GM21526 (cell line): ENCODE data around the gene ABTB2.

Experiments used
- ATAC-seq: cut with Tn5 transposase; IDR thresholded peaks from one replicate; pipeline ENCODE4 v1.9.1; 2021; ENCODE audit warnings: moderate library complexity; ENCODE audit not compliant: unreplicated experiment, low FRiP score

ABTB2 gene

DNA sequence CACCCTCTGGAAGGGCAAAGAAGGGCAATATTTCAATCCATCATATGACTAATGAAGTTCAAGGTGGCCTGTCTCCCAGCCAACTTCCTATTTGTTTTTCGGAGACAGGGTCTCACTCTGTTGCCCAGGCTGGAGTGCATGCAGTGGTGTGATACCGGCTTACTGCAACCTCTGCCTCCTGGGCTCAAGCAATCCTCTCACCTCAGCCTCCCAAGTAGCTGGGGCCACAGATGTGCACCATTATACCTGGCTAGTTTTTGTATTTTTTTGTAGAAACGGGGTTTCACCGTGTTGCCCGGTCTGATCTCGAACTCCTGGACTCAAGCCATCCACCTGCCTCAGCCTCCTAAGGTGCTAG is 13.4 kb downstream of the ABTB2 start:
- no peak for ATAC-seq

GRCh38 chr11:34343686-34344085 is 14.1 kb downstream of the ABTB2 start:
- no peak for ATAC-seq

- ATAC-seq, result no peak
Measured at GRCh38 chr11:34343153-34343552, 14.7 kb downstream of the ABTB2 start.

- ATAC-seq, result no peak
Measured at GRCh38 chr11:34341931-34342533, 15.8 kb downstream of the ABTB2 start.

- no peak for ATAC-seq
Measured at GRCh38 chr11:34341096-34341495, 16.7 kb downstream of the ABTB2 start.

DNA sequence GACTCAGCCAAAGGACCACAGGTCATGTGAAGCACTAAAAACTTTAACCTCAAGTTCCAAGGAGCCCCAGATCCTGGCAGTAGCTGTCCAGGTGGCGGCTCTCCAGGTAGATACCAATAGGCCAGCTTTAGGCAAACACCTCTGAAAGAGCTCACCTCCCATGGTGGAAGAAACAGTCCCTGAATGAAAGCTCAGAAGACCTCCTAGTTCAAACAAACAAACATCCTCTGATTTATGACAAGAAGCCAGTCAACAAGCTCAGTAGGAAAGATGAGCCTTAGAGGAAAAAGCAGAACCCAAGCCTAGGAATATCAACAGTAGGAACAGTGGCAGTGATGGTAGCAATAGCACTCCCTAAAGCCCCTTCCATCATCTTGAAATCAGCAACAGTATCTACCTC is 17.2 kb downstream of the ABTB2 start:
- no peak for ATAC-seq

DNA sequence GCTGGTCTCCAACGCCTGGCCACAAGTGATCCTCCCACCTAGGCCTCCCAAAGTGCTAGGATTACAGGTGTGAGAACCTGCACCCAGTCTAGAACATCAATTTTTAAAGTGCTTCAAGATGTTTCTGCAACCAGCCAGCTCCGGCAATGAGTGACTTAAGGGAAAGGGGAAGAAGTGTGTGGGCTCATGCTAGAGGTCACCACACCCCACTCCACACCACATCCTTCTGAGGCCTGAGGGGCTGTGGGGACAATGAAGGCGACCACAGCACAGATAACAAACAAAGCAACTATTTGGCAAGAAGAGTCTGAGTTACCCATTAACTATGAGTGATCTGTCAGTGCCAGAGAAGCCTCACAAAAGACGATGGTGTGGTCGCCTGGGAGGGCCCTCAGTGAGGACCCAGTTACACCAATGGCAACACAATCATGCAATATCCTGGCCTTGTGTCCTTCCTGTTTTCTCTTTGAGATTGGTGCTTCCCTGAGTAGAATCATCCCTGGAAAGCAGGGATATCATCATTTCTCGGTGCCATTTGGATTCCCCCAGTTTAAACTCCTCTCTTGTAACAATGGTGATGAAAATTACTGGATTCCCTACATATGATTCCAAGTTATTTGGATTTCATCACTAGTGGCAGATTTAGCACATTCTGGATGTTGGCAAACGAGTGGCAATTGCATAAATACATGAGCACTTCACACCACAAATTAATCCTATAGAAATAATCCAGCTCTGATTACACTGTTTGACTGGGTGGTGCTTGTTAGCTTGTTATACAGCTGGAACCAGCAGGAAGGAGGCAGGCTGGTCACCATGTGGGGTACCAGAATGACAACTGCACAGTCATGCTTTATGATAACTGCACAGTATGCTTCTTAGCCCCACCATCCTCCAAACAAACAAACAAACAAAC is 18.4 kb downstream of the ABTB2 start:
- ATAC-seq, result no peak

- ATAC-seq, result no peak
Measured at GRCh38 chr11:34337016-34337415, 20.8 kb downstream of the ABTB2 start.

GRCh38 chr11:34335801-34336200 is 22.0 kb downstream of the ABTB2 start:
- no peak for ATAC-seq

DNA sequence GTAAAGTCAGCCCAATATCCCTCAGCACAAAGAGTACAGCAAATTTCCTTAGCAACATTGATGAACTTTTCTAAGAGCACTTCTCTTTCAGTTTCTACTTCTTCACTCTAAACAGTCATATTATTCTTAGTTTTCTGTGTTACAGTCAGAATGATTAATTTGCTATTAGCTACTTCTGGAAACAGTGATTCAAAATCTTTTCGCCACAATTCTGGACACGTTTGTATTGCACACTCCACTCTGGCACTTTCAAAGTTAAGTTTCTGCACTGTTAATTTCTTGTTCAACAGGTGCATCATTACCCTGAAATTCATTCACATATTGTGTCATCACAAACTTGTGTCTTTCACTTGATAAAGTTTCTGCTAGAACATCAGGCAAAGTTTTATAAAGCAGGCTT is 22.5 kb downstream of the ABTB2 start:
- no peak for ATAC-seq

DNA sequence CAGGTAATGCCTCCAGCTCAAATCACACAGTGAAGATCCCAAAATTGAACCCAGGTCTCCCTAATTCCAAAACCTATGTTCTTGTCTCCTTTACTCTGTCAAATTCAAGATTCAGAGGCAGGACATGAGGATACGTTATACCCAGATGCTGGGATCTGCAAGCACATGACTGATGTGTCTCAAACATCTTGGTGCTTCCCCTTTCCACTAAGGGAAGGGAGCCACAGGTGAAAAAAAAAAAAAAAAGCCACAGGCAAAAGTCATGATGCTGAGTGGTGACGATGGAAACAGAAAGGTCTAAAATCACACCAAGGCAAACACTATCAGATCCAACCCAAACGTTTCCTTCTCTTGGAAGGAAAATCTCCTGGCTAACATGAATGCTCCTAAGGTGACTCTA is 24.0 kb downstream of the ABTB2 start:
- no peak for ATAC-seq

- ATAC-seq, result no peak
Measured at GRCh38 chr11:34332524-34332923, 25.3 kb downstream of the ABTB2 start.

DNA sequence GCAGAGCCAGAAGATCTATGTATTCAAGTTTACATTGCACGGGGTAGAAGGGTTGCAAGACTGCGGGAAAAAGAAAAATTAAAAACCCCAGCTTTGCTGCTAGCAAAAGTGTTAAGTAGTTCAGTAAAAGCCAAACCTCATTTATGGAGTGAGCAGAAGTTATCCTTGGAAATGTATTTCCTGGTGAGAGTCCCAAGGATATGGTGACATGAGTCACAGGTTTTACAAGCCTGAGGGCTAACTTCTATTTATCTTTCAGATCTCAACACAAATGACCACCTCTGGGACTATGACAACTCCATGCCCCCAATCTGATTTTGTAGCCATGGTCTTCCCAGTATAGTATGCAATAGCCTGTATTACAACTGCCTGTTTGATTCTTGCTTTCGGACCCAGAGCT is 26.1 kb downstream of the ABTB2 start:
- no peak for ATAC-seq

DNA sequence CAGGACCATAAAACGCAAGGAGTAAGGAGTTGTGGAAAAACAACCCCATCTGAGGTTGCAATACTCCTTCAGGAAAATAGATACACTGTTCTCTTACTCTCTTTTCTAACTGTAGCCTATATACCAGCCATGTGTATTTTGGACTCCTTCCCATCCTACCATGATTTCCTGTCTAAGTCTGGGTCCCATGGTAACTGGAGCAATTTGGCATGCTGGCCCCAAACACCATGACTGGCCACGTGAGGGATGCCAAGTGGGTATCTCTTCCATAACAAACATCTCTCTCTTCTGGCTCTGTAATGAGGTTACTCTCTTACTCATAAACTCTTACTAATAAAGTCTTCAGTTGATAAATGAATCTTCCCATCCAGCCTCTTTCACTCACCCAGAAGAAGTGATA is 26.5 kb downstream of the ABTB2 start:
- no peak for ATAC-seq

GRCh38 chr11:34330653-34331052 is 27.2 kb downstream of the ABTB2 start:
- no peak for ATAC-seq

- ATAC-seq, result no peak
Measured at GRCh38 chr11:34329876-34330275, 27.9 kb downstream of the ABTB2 start.

DNA sequence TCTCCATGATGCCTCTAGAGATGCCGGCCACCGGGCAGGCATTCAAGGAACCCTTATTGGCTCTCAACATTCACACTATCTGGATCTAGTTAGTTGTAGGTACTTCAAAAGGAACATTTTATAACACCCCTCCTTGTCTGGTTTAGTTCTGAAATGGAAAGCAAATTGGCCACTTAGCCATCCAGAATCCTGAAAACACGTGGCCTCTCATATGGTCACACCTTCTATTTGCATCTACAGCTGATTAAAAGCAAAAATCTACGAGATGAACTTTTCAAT is 29.2 kb downstream of the ABTB2 start:
- ATAC-seq, result no peak

GRCh38 chr11:34327804-34328631 is 29.8 kb downstream of the ABTB2 start:
- no peak for ATAC-seq

DNA sequence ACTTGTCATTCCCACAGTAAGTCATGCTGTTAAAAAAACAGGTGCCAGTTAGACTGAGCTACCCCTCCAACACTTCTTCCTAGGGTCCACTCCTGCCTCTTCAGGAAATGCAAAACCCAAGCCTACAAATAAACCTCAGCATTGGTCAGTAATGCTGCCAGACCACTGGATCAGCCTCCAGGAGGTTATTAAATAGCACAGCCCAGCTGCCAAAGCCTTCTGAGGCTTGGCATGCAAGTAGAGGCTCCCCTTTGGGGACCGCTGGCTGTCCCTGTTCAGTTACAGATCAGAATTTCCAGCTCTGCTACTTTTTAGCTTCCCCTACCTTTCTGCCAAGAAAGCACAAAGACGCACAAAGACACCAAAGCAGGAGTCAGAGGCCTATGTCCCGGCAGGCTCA is 33.3 kb downstream of the ABTB2 start:
- no peak for ATAC-seq

DNA sequence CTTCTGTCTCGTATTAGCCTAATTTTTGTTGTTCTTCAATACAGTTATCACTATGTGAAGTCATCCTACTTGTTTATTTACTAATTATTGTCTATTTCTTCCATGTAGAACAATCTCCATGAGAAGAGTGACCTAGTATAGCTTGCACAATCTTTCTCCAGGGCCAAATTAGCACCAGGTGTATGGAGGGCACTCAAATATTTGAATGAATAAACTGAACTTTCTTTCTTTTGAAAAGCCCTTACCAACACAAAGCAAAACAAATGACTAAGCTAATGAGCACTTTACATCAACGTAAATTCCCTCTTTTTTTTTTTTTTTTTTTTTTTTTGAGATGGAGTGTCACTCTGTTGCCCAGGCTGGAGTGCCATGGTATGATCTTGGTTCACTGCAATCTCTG is 34.2 kb downstream of the ABTB2 start:
- ATAC-seq, result no peak
